Fibroblast of lung (primary cell): ENCODE data around the gene GKAP1. TPM values are rescaled to one million over a fixed set of nuclear protein-coding genes. Genes with fewer than 3 reads are reported as not detected.

Source experiments
- DNase-seq, 2 donors: peaks; one replicate each; pipeline versions ENCODE4 v3.0.0 to v3.0.0-alpha.2; 2010; ENCODE audit warnings: low read depth in 2 of 2
- H2AFZ ChIP-seq: 2 replicates; pipeline ENCODE4 v1.5.1; 2012; ENCODE audit warnings: low read length, control low read depth, inconsistent platforms
- H3K27ac ChIP-seq: 2 replicates; pipeline ENCODE4 v1.5.1; 2011; ENCODE audit warnings: low read length, control low read depth; ENCODE audit not compliant: insufficient read depth
- H3K27me3 ChIP-seq: 2 replicates; pipeline ENCODE4 v1.5.1; 2011; ENCODE audit warnings: mild to moderate bottlenecking, low read length; ENCODE audit not compliant: control insufficient read depth, insufficient read depth
- H3K36me3 ChIP-seq: 2 replicates; pipeline ENCODE4 v1.5.1; 2011; ENCODE audit warnings: low read length; ENCODE audit not compliant: control insufficient read depth, insufficient read depth
- H3K4me1 ChIP-seq: 2 replicates; pipeline ENCODE4 v1.5.1; 2011; ENCODE audit warnings: low read length; ENCODE audit not compliant: control insufficient read depth, insufficient read depth; ENCODE audit errors: extremely low read depth
- H3K4me2 ChIP-seq: 2 replicates; pipeline ENCODE4 v1.5.1; 2011; ENCODE audit warnings: low read length, control low read depth; ENCODE audit not compliant: insufficient read depth; ENCODE audit errors: extremely low read depth
- H3K4me3 ChIP-seq, 4 experiments: fragments of 200-600 bp in 1 of 4; sonication (generic) in 1 of 4; replicated peaks in 1 of 4; 2 replicates each; pipeline ENCODE4 v1.5.1; 2011 to 2016; ENCODE audit warnings: low read length in 4 of 4, low read depth in 3 of 4, mild to moderate bottlenecking in 3 of 4, control low read depth in 2 of 4, inconsistent platforms in 1 of 4, mixed read lengths in 1 of 4; ENCODE audit not compliant: insufficient read depth in 1 of 4; ENCODE audit errors: control extremely low read depth in 1 of 4
- H3K79me2 ChIP-seq: 2 replicates; pipeline ENCODE4 v1.5.1; 2012; ENCODE audit warnings: mild to moderate bottlenecking, low read length, inconsistent platforms; ENCODE audit not compliant: control insufficient read depth, insufficient read depth
- H3K9ac ChIP-seq: 2 replicates; pipeline ENCODE4 v1.5.1; 2011; ENCODE audit warnings: mild to moderate bottlenecking, low read length, control low read depth; ENCODE audit not compliant: insufficient read depth
- H3K9me3 ChIP-seq: 2 replicates; pipeline ENCODE4 v1.5.1; 2012; ENCODE audit warnings: low read depth, low read length; ENCODE audit not compliant: control insufficient read depth, insufficient read depth
- H4K20me1 ChIP-seq: 2 replicates; pipeline ENCODE4 v1.5.1; 2011; ENCODE audit warnings: low read length; ENCODE audit not compliant: control insufficient read depth, insufficient read depth; ENCODE audit errors: extremely low read depth
- CTCF ChIP-seq, 2 donors: IDR thresholded peaks in 1 of 2; conservative IDR thresholded peaks in 1 of 2; 1 replicate in 1 of 2; 2 replicates in 1 of 2; pipeline ENCODE4 v1.5.1; 2011 to 2012; ENCODE audit warnings: low read length in 2 of 2, control low read depth in 1 of 2, inconsistent platforms in 1 of 2, low read depth in 1 of 2, mild to moderate bottlenecking in 1 of 2
- EZH2 ChIP-seq: IDR thresholded peaks from 2 replicates; pipeline ENCODE4 v1.5.1; 2012; ENCODE audit warnings: low read length, control low read depth, mild to moderate bottlenecking; ENCODE audit errors: missing control alignments
- polyA plus RNA-seq, 2 donors: library from polyadenylated mRNA; depleted of rRNA in 1 of 2; stranded (reverse) in 1 of 2; unstranded in 1 of 2; fragments of >200 nt; gene quantifications; 2 replicates each; pipeline ENCODE4 v1.2.1, GENCODE V29; 2011 to 2012; ENCODE audit warnings: missing spikeins in 1 of 2
- total RNA-seq: library from RNA; depleted of rRNA; stranded (reverse); fragments of >200 nt; gene quantifications from 2 replicates; pipeline ENCODE4 v1.2.1, GENCODE V29; 2014

The GKAP1 gene
- total and polyA plus RNA-seq, 2 donors (not counting 1 experiment from before 2014, with no cell fraction given), result 1.0 to 2.6 TPM

DNA sequence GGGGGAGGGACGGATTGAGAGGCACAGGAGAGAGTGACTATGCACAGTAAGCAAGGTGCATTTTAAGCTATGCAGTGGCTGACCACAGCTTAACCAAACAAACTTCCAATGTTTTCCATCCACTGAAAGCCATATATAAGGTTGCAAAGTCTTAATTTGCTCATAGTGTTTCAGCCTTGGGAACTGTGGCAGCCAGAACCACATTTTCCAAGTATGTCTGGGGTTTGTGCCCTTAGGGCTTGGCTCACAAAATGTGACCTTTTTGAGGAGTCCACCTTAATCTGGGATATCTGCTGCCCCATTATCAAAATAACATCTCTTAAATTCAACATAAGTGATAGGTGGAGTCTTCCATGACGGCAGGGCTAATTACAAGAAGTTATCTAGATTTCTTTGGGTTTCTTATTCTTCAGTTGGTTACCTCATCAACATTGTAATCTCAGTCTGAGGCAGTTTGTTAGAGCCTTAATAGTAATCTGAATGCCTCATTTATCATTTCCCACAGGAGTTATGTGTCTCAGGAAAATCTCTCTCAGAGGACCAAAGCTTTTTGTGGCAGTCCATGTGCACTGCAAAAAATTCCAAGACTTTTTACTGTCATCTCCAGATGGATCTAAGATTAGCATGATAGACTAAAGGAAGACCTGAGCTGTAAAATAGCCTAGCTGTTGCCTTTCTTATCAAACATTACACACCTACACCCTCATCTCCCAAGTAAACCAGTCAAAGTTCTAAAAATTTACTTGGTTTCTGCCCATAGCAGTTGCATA is 94.7 kb downstream of the GKAP1 start:
- H3K36me3 ChIP-seq, result no peaks in the 10 kb centered on the region
- no peak overlapping the region for H2AFZ ChIP-seq
- H3K27me3 ChIP-seq, result no peaks in the 10 kb centered on the region
- H4K20me1 ChIP-seq, result no peaks in the 10 kb centered on the region
- no peak overlapping the region for H3K9ac ChIP-seq
- no peak overlapping the region for H3K4me2 ChIP-seq
- TF ChIP-seq EZH2, result no peak
- no peak for TF ChIP-seq CTCF (conservative IDR thresholded peaks at IDR 0.05 in 1 of 2, IDR thresholded peaks at IDR 0.05 in 1 of 2; ENCODE audit: low read depth in 1 of 2, low read length in 2 of 2)
- no peaks in the 10 kb centered on the region for H3K79me2 ChIP-seq
- peak in 1 of 2 donors; percentile 27 for DNase-seq
- no peak overlapping the region for H3K27ac ChIP-seq
- H3K4me3 ChIP-seq, result no peak overlapping the region
- no peaks in the 10 kb centered on the region for H3K4me1 ChIP-seq
- no peaks in the 10 kb centered on the region for H3K9me3 ChIP-seq

- TF ChIP-seq CTCF (conservative IDR thresholded peaks at IDR 0.05 in 1 of 2, IDR thresholded peaks at IDR 0.05 in 1 of 2; ENCODE audit: low read depth in 1 of 2, low read length in 2 of 2), result no peak
- no peak for TF ChIP-seq EZH2
- Histone ChIP-seq H3K27me3 (no peaks in the 10 kb centered on the region), H3K79me2 (no peaks in the 10 kb centered on the region), H3K27ac (no peak overlapping the region), H3K9me3 (no peaks in the 10 kb centered on the region), H3K4me2 (no peak overlapping the region), H3K36me3 (no peaks in the 10 kb centered on the region), H3K4me1 (no peaks in the 10 kb centered on the region), H2AFZ (no peak overlapping the region), H4K20me1 (no peaks in the 10 kb centered on the region), H3K9ac (no peak overlapping the region), H3K4me3 (no peak overlapping the region)
- DNase-seq, result no peak
Measured at GRCh38 chr9:83721509-83721908, 96.1 kb downstream of the GKAP1 start.

GRCh38 chr9:83715794-83716193 is 101.8 kb downstream of the GKAP1 start:
- no peaks in the 10 kb centered on the region for H3K9me3 ChIP-seq
- no peak for DNase-seq
- no peak overlapping the region for H3K27ac ChIP-seq
- H3K4me1 ChIP-seq, result no peaks in the 10 kb centered on the region
- H3K79me2 ChIP-seq, result no peaks in the 10 kb centered on the region
- H3K27me3 ChIP-seq, result no peaks in the 10 kb centered on the region
- TF ChIP-seq EZH2, result no peak
- TF ChIP-seq CTCF (conservative IDR thresholded peaks at IDR 0.05 in 1 of 2, IDR thresholded peaks at IDR 0.05 in 1 of 2; ENCODE audit: low read depth in 1 of 2, low read length in 2 of 2), result no peak
- H3K4me2 ChIP-seq, result no peak overlapping the region
- no peak overlapping the region for H3K4me3 ChIP-seq
- H2AFZ ChIP-seq, result no peak overlapping the region
- H3K9ac ChIP-seq, result no peak overlapping the region
- H3K36me3 ChIP-seq, result no peaks in the 10 kb centered on the region
- H4K20me1 ChIP-seq, result no peaks in the 10 kb centered on the region
